ENCODE data around the gene GOLGA8T.
"Not testable (repeated sequence)": the region's sequence is repeated elsewhere in the genome, so short reads cannot be mapped to it uniquely, and the experiment has no call there.

Gene GOLGA8T

GRCh38 chr15:30191143-30191542, 56.3 kb downstream of the GOLGA8T start:
- not testable (repeated sequence) for DNase-seq (ENCODE audit: extremely low read depth in 1 of 2, low read depth in 1 of 2)

DNA sequence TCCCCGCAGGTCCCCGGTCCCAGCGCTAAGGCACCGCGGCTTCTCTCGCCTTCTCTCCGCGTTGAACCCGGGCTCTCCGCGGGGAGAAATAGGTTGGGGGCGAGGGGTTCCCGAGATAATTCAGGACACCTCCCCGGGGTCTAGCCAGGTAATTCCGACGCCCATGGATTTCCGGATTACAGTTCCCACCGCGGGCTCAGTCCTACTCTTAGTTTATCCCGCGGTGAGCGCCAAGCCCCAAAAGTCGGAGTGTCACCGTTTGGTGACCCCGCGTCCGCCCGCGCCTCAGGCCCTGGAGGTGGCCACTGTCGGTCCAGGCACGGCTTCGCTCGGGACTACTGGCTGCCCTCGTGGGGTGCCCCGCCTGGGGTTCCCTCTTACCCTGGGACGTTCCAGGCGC, 56.8 kb downstream of the GOLGA8T start:
- not testable (repeated sequence) for DNase-seq (ENCODE audit: extremely low read depth in 1 of 2, low read depth in 1 of 2)

GRCh38 chr15:30192119-30192745, 57.4 kb downstream of the GOLGA8T start:
- not testable (repeated sequence) for DNase-seq (ENCODE audit: extremely low read depth in 1 of 2, low read depth in 1 of 2)

DNA sequence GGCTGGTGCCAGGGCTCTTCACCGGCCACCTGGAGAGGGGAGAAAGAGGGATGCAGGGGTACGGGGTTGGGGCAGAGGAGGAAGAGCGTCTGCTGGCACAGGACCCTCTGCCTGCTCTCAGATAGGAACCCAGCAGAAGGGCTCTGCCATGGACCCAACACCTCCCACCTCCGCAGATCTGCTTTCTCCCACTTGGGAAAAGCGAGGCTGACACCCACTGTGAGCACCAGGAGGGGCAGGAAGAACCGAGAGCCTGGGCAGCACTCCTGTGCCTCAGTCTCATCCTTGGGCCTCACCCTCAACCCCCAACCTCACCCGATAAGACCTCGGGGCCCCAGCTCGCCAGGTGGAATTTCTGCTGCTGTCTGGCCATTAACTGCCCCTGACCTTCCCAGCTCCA, 58.0 kb downstream of the GOLGA8T start:
- not testable (repeated sequence) for DNase-seq (ENCODE audit: extremely low read depth in 1 of 2, low read depth in 1 of 2)
